ENCODE data around the gene CSNK2A1. TPM values are rescaled to one million over a fixed set of nuclear protein-coding genes. Genes with fewer than 3 reads are reported as not detected.

The CSNK2A1 gene
- total RNA-seq, 1 donor: 117 TPM

DNA sequence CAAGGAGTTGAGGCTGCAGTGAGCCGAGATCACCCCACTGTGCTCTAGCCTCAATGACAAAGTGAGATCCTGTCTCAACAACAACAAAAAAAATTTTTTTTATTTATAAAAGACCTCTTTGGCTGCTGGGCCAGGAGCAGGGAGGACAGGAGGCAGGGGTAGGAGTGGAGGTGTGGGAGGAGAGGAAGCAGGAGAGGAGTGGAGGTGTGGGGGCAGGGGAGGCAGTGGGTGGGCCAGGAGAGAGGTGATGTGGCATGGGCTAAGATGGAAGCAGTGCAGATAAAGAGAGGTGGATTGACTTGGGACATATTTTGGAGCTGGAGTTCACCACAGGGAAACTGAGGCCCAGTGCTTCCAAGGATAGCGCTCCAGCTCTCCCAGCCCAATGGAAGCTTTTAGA, 13.4 kb upstream of the CSNK2A1 start:
- no peak for DNase-seq (ENCODE audit: low read depth)
- TF ChIP-seq, protein P1, sequence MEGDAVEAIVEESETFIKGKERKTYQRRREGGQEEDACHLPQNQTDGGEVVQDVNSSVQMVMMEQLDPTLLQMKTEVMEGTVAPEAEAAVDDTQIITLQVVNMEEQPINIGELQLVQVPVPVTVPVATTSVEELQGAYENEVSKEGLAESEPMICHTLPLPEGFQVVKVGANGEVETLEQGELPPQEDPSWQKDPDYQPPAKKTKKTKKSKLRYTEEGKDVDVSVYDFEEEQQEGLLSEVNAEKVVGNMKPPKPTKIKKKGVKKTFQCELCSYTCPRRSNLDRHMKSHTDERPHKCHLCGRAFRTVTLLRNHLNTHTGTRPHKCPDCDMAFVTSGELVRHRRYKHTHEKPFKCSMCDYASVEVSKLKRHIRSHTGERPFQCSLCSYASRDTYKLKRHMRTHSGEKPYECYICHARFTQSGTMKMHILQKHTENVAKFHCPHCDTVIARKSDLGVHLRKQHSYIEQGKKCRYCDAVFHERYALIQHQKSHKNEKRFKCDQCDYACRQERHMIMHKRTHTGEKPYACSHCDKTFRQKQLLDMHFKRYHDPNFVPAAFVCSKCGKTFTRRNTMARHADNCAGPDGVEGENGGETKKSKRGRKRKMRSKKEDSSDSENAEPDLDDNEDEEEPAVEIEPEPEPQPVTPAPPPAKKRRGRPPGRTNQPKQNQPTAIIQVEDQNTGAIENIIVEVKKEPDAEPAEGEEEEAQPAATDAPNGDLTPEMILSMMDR (IDR thresholded peaks at IDR 0.05; ENCODE audit: insufficient read depth, low read depth, low read length): no peak
- H3K4me3 ChIP-seq (ENCODE audit: low read depth, low read length): no peak overlapping the region

DNA sequence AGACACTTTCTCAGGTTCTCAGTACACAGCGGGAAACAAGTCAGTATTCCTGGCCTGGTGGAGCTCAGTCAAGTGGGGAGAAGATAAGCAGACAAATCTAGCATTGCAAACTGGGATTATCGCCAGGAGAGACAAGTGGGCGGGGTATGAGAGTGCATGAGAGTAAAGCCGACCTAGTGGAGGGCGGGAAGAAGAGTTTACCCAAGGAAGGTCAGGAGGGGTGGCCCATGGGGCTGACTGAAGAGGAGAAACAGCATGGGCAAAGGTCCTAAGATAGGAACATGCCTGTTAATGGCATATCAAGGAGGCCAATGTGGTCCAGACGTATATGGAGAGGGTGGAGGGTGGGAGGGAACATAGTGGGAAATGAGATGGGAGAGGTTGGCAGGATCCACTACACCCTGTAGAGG, 12.4 kb upstream of the CSNK2A1 start:
- DNase-seq (ENCODE audit: low read depth): no peak
- no peak overlapping the region for H3K4me3 ChIP-seq (ENCODE audit: low read depth, low read length)
- TF ChIP-seq, protein P1 (IDR thresholded peaks at IDR 0.05; ENCODE audit: insufficient read depth, low read depth, low read length): no peak

DNA sequence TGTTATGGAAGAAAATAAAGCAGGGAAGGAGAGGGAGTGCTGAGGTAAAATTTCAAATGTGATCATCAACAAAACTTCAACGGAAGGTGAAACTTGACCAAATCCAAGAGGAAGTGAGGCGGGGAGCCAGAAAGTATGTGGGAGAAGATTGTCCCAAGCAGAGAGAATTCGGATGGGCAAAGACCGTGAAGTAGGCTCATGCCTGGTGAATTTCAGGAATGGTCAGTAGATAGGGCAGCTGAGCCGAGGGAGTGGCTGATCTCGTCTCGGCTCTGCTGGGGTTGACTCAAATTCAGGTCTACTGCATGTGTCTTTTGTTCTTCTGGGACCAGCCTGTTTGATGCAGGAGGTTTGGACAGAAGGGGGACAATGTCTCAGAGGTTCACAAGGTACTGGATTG, 7.0 kb upstream of the CSNK2A1 start:
- TF ChIP-seq, protein P1 (IDR thresholded peaks at IDR 0.05; ENCODE audit: insufficient read depth, low read depth, low read length): no peak
- H3K4me3 ChIP-seq (ENCODE audit: low read depth, low read length): no peak overlapping the region
- DNase-seq (ENCODE audit: low read depth): no peak

DNA sequence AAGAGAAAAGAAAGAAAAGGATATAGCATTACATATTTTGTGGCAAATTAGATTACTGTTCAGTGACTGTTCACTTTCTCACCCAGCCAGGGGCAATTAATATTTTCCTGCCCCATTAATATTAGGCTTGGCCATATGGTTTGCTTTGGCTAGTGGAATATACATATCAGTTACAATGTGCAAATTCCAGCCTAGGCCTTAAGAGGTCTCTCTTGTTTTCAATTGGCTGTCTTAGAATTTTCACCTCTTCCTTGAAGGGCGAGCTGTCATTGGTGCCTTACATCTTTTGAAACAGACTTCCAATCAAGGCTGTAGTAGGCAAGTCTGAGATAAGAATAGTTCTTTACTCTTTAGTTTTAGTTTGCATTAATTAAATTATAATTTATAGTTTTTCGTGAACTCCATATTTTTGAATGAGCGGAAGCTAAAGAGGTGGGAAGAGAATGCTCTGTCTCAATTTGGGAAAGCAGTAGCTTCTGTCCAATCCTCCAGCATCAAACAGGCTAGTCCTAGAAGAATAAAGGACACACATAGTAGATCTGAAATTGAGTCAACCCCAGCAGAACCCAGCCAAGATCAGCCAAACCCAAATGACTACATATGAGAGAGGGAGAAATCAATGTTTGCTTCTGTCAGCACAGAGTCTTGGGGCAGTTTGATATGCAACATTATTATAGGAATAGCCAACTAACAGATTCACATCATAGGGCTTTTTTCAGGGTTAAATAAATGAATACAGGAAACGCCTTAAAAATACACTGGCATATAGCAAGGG, 6.3 kb upstream of the CSNK2A1 start:
- TF ChIP-seq, protein P1 (IDR thresholded peaks at IDR 0.05; ENCODE audit: insufficient read depth, low read depth, low read length): no peak
- no peak for DNase-seq (ENCODE audit: low read depth)
- no peak overlapping the region for H3K4me3 ChIP-seq (ENCODE audit: low read depth, low read length)

DNA sequence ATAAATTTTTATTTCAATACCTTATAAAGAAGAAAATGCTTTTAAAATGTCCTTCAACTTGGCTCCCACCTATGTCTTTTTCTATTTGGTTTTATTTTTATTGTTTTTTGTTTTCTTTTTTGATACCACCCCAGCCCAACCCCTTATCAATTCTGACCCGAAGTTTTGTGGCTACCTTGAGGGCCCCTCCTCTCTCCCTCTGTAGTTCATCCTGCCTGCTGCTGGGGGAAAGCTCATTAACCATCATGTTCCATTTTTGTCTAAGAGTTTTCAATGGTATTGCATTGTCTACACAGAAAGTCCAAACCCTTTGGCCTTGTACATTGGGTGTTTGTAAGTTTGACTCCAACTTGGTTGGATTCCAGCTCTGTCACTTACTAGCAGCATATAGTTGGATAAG, 5.3 kb upstream of the CSNK2A1 start:
- H3K4me3 ChIP-seq (ENCODE audit: low read depth, low read length): no peak overlapping the region
- TF ChIP-seq, protein P1 (IDR thresholded peaks at IDR 0.05; ENCODE audit: insufficient read depth, low read depth, low read length): no peak
- DNase-seq (ENCODE audit: low read depth): no peak

DNA sequence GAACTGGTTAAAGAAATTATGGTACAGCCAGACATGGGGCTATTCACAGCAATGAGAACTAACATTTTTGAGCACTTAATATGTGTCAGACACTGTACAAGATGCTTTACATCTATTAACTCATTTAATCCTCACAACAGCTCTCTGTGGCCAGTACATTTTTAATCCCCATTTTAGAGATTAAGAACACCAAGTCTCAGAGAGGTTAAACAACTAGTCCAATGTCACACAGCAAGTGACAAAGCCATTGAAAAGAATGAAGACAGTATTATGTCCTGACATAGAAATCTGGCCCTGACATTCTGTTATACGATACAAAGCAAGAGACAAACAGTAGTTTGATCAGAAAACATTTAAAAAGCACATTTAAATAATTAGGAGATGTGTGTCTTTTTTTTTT, 3.8 kb upstream of the CSNK2A1 start:
- DNase-seq (ENCODE audit: low read depth): no peak
- TF ChIP-seq, protein P1 (IDR thresholded peaks at IDR 0.05; ENCODE audit: insufficient read depth, low read depth, low read length): no peak
- H3K4me3 ChIP-seq (ENCODE audit: low read depth, low read length): no peak overlapping the region

DNA sequence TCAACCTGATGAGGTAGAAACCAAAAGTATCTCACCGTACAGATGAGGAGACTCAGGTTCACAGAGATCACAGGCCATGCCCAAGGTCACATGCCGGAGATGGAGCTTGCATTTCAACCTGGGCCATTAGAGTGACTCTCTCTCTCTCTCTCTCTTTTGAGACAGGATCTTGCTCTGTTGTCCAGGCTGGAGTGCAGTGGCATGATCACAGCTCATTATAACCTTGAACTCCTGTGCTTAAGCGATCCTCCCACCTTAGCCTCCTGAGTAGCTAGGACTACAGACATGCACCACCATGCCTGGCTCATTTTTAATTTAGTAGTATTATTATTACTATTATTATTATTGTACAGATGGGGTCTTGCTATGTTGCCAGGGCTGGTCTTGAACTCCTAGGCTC, 2.8 kb upstream of the CSNK2A1 start:
- no peak for DNase-seq (ENCODE audit: low read depth)
- TF ChIP-seq, protein P1 (IDR thresholded peaks at IDR 0.05; ENCODE audit: insufficient read depth, low read depth, low read length): no peak
- H3K4me3 ChIP-seq (ENCODE audit: low read depth, low read length): no peak overlapping the region

All from fibroblast of villous mesenchyme (primary cell).